ENCODE data around the gene KLHDC10.
"Not testable (repeated sequence)": the region's sequence is repeated elsewhere in the genome, so short reads cannot be mapped to it uniquely, and the experiment has no call there.

KLHDC10 gene, protein sequence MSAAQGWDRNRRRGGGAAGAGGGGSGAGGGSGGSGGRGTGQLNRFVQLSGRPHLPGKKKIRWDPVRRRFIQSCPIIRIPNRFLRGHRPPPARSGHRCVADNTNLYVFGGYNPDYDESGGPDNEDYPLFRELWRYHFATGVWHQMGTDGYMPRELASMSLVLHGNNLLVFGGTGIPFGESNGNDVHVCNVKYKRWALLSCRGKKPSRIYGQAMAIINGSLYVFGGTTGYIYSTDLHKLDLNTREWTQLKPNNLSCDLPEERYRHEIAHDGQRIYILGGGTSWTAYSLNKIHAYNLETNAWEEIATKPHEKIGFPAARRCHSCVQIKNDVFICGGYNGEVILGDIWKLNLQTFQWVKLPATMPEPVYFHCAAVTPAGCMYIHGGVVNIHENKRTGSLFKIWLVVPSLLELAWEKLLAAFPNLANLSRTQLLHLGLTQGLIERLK

DNA sequence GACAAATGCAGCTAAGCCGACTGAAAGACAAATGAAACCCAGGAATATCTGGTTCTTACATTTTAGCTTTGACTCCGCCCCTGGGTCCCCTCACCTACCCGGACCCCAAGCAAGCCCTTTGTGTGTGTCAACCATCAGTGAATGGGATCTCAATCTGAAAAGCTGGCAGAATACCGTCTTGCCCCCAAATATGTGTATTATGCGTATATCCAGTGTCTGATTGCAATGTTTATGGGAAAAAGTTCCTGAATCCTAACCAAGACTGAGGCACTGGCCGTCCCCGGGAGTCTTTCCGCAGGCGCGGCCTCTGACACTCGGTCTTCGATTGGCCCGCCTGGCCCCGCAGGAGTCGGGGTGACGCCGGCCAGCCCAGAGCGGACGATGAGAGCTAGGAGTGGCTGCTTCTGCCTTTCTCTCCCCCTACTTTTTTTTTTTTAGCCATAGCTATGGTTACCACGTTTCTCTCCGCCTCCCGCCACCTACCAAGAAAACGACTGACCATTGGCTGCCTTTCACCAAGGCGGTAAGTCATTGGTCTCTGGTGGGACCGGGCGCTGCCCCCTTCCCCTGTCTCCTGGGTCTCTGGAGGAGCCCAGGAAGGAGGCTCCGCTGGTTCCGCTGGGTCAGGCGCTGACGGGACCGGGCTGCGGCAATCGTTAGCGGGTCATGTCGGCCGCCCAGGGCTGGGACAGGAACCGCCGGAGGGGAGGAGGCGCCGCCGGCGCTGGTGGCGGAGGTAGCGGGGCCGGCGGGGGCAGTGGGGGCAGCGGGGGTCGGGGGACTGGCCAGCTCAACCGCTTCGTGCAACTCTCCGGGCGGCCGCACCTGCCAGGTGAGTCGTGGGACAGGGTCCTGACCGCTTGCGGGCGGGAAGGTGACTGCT is at the start of gene KLHDC10:
TSS of gene KLHDC10 (plus strand) at position 557 of the 883 bp plus-strand sequence. CDS start at position 667, 110 bp downstream.
- Mint-ChIP-seq H3K4me3 (peak within 1 kb of the TSS; percentile 90), H3K27ac (peak within 1 kb of the TSS; percentile 89), H3K36me3 (ENCODE audit: low read depth) (peaks cover 13% of the 10 kb centered on the region), H3K27me3 (no peaks in the 10 kb centered on the region), H3K4me1 (ENCODE audit: low read depth) (peaks cover 37% of the 10 kb centered on the region), H3K9me3 (no peaks in the 10 kb centered on the region)
- peak; percentile 93 for DNase-seq

DNA sequence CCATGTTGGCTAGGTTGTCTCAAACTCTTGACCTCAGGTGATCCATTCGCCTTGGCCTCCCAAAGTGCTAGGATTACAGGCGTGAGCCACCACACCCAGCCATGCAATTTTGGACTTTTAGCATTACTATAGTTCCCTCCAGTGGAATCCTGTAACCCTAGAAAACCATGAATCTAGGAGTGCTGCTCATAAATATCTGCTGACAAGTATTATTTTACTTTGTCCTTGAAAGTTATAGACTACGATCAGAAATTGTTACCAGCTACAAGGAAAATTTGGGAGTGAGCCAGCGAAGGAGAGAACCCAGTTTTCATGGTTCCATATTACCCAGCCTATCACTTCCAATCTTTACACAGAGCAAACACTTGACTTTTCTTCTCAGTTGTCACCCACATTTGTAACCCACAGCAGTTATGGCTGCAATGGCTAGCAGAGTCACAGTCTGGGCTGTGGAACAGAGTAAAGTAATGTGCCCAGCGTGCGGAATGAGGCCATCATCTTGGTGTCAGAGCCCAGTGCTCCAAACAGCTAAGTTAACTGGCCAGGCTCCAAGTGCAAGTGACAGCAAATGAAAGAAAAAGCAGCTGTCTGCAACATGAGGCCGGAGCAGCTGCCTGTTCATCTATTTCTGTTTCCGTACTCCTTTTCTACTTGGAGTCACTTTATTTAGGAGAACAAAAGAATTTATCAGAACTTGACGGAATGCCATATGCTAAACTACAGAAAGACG is 49.1 kb upstream of the KLHDC10 start:
- H3K27ac Mint-ChIP-seq = no peak overlapping the region
- H3K4me3 Mint-ChIP-seq = no peak overlapping the region
- no peak for DNase-seq
- no peaks in the 10 kb centered on the region for H3K27me3 Mint-ChIP-seq
- no peaks in the 10 kb centered on the region for H3K9me3 Mint-ChIP-seq
- H3K4me1 Mint-ChIP-seq (ENCODE audit: low read depth) = no peaks in the 10 kb centered on the region
- H3K36me3 Mint-ChIP-seq (ENCODE audit: low read depth) = peaks cover 84% of the 10 kb centered on the region

DNA sequence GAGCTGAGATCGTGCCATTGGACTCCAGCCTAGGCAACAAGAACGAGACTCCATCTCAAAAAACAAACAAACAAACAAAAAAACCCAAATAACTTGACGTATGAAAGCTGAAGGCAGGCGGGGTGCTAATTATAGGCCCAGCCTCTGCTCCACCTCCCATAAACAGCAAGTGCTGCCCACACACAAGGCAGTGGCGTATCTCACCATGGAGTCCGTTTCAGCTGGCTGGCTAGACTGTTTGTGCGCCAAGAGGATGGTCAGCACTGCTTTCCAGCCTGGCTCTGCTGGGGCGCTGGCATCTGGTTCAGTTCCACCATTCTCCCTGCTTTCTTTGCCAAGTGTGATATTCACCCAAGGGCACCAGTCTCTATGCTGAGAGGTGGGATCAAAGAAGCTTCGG is 48.2 kb upstream of the KLHDC10 start:
- Mint-ChIP-seq H3K27ac (no peak overlapping the region), H3K4me1 (ENCODE audit: low read depth) (no peaks in the 10 kb centered on the region), H3K36me3 (ENCODE audit: low read depth) (peaks cover 88% of the 10 kb centered on the region), H3K9me3 (no peaks in the 10 kb centered on the region), H3K27me3 (no peaks in the 10 kb centered on the region), H3K4me3 (no peak overlapping the region)
- no peak for DNase-seq

DNA sequence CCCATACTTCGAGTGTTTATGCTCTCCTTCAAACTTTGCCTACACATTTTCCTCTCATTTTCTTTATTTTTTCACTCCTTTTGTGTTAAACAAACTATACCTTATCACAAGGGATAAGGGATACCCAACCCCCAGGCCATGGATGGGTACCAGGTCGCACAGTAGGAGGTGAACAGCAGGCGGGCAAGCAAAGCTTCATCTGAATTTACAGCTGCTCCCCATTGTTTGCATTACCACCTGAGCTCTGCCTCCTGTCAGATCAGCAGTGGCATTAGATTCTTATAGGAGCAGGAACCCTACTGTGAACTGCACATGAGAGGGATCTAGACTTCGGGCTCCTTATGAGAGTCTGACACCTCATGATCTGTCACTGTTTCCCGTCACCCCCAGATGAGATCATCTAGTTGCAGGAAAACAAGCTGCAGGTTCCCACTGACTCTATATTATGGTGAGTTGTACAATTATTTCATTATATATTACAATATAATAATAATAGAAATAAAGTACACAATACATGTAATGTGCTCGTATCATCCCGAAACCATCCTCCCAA is 47.6 kb upstream of the KLHDC10 start:
- H3K4me1 Mint-ChIP-seq (ENCODE audit: low read depth) = no peaks in the 10 kb centered on the region
- no peak for DNase-seq
- H3K27me3 Mint-ChIP-seq = no peaks in the 10 kb centered on the region
- H3K4me3 Mint-ChIP-seq = no peak overlapping the region
- H3K36me3 Mint-ChIP-seq (ENCODE audit: low read depth) = peaks cover 91% of the 10 kb centered on the region
- no peaks in the 10 kb centered on the region for H3K9me3 Mint-ChIP-seq
- H3K27ac Mint-ChIP-seq = no peak overlapping the region

DNA sequence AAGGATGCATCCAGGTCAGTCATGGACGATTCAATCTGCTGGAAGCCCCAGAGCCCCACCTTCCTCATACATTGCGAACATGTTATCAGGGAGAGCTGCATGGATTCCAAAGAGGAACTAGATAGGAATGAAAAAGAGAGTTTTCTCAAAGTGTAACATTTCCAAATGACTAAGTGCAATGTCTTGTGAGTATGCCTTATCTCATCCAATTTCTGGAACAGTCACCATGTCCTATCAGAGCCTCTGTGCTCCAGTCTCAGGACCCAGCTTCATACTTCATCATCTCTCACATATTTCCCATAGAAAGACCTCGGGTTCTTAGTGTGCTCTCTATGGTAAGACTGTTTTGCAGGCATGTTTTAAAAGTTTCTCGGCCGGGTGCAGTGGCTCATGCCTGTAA is 45.9 kb upstream of the KLHDC10 start:
- Mint-ChIP-seq H3K4me3 (no peak overlapping the region), H3K9me3 (no peaks in the 10 kb centered on the region), H3K4me1 (ENCODE audit: low read depth) (no peaks in the 10 kb centered on the region), H3K27me3 (no peaks in the 10 kb centered on the region), H3K36me3 (ENCODE audit: low read depth) (peaks cover 84% of the 10 kb centered on the region), H3K27ac (no peak overlapping the region)
- no peak for DNase-seq

DNA sequence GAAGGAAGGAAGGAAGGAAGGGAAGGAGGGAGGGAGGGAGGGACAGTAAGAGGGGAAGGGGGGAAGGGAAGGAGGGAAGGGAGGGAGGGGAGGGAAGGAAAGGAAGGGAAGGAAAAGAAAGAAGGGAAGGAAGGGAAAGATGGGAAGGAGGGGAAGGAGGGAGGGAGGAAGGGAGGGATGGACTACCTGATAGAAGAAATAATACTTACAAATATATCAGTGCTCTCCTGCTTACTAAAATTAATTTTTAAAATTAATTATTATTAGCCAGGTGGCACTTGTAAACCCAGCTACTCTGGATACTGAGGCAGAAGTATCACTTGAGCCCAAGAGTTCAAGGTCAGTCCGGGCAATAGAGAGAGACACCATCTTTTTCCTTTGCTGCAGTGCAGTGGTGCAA is 37.6 kb upstream of the KLHDC10 start:
- Mint-ChIP-seq H3K4me1 (ENCODE audit: low read depth) (no peaks in the 10 kb centered on the region), H3K27ac (no peak overlapping the region), H3K36me3 (ENCODE audit: low read depth) (peaks cover 72% of the 10 kb centered on the region), H3K27me3 (no peaks in the 10 kb centered on the region), H3K9me3 (no peaks in the 10 kb centered on the region), H3K4me3 (no peak overlapping the region)
- DNase-seq = no peak

DNA sequence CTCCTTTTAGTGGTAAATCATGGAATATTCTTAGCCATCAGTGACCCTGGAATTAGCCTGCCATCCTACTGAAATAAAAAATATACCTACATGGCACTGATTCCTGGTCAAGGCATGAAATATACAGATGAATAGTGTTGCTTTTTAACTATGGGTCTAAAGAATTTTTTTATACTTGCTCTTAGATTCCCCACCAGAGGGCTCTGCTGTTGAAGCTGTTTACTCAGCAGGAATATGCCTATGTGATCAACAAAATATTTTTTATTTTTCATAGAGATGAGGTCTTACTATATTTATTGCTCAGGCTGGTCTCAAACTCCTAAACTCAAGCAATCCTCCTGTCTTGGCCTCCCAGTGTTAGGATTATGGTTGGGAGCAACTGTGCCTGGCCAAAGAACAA is 32.6 kb upstream of the KLHDC10 start:
- H3K4me1 Mint-ChIP-seq (ENCODE audit: low read depth) = no peaks in the 10 kb centered on the region
- H3K27ac Mint-ChIP-seq = no peak overlapping the region
- H3K36me3 Mint-ChIP-seq (ENCODE audit: low read depth) = peaks cover 74% of the 10 kb centered on the region
- DNase-seq = no peak
- H3K4me3 Mint-ChIP-seq = no peak overlapping the region
- H3K27me3 Mint-ChIP-seq = no peaks in the 10 kb centered on the region
- H3K9me3 Mint-ChIP-seq = no peaks in the 10 kb centered on the region

DNA sequence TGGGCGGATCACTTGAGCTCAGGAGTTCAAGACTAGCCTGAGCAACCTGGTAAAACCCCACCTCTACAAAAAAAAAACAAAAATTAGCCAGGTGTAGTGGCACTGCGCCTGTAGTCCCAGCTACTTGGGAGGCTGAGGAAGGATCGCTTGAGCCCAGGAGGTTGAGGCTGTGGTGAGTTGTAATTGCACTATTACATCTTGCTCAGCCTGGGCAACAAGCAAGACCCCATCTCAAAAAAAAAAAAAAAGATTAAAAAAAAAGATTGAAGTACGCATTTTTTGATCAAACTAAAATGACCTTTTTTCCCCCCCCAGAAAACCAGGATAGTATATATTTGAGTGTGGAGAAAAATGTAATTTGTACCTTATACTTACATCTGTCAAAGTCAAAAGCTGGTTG is 29.8 kb upstream of the KLHDC10 start:
- peaks cover 78% of the 10 kb centered on the region for H3K36me3 Mint-ChIP-seq (ENCODE audit: low read depth)
- H3K4me1 Mint-ChIP-seq (ENCODE audit: low read depth) = no peaks in the 10 kb centered on the region
- H3K4me3 Mint-ChIP-seq = no peak overlapping the region
- no peaks in the 10 kb centered on the region for H3K27me3 Mint-ChIP-seq
- no peak overlapping the region for H3K27ac Mint-ChIP-seq
- DNase-seq = no peak
- no peaks in the 10 kb centered on the region for H3K9me3 Mint-ChIP-seq

DNA sequence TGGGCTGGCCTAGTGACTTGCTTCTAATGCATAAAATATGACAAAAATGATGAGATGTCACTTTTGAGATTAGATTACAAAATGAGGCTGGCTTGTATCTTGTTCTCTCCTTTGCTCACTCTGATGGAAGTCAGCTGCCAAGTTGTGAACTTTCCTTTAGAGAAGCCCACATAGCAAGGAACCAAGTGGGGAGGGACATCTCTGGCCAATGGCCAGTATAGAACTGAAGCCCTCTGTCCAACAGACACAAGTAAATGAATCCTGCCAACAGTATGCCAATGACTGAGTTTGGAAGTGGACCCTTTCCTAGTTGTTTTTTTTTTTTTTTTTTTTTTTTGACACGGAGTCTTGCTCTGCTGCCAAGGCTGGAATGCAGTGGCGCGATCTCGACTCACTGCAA is 22.5 kb upstream of the KLHDC10 start:
- H3K27me3 Mint-ChIP-seq = no peaks in the 10 kb centered on the region
- H3K27ac Mint-ChIP-seq = no peak overlapping the region
- H3K9me3 Mint-ChIP-seq = no peaks in the 10 kb centered on the region
- H3K4me1 Mint-ChIP-seq (ENCODE audit: low read depth) = peaks cover 16% of the 10 kb centered on the region
- H3K36me3 Mint-ChIP-seq (ENCODE audit: low read depth) = peaks cover 52% of the 10 kb centered on the region
- no peak for DNase-seq
- H3K4me3 Mint-ChIP-seq = no peak overlapping the region

DNA sequence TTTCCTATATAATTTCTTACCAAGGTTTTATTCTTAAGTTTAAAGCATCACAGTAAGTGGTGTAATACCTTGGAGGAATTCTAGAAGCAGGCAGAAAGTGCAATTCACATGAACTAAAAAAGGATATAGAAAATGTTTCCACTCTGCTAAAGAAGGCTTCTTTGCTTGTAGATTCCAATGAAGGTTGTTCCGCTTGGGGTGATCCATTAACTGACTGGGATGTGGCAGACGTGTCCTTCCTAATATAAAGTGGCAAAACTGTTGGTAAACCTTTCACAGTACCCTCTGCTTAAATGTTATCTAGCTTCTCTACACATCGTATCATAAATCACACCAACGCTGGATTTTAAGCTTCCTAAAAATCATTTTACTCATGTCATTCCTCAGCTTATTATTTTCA is 21.4 kb upstream of the KLHDC10 start:
- Mint-ChIP-seq H3K27me3 (no peaks in the 10 kb centered on the region), H3K36me3 (ENCODE audit: low read depth) (peaks cover 43% of the 10 kb centered on the region), H3K4me3 (no peak overlapping the region), H3K27ac (no peak overlapping the region), H3K4me1 (ENCODE audit: low read depth) (peaks cover 16% of the 10 kb centered on the region), H3K9me3 (no peaks in the 10 kb centered on the region)
- DNase-seq = no peak

DNA sequence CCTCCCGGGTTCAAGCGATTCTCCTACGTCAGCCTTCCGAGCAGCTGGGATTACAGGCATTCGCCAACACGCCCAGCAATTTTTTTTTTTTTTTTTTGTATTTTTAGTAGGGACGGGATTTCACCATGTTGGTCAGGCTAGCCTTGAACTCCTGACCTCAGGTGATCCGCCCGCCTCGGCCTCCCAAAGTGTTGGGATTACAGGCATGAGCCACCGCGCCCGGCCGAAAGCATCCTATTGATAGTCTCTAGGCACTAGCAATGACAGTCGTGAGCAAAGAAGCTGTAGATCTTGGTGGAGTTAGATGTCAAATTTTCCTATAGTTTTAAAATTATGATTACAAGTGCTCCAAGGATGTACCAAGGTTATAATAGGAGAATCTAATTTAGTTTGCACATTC is 18.1 kb upstream of the KLHDC10 start:
- not testable (repeated sequence) for H3K27ac Mint-ChIP-seq, H3K27me3 Mint-ChIP-seq, H3K4me3 Mint-ChIP-seq, DNase-seq, H3K9me3 Mint-ChIP-seq
- peaks cover 16% of the 10 kb centered on the region for H3K36me3 Mint-ChIP-seq (ENCODE audit: low read depth)
- peaks cover 16% of the 10 kb centered on the region for H3K4me1 Mint-ChIP-seq (ENCODE audit: low read depth)

DNA sequence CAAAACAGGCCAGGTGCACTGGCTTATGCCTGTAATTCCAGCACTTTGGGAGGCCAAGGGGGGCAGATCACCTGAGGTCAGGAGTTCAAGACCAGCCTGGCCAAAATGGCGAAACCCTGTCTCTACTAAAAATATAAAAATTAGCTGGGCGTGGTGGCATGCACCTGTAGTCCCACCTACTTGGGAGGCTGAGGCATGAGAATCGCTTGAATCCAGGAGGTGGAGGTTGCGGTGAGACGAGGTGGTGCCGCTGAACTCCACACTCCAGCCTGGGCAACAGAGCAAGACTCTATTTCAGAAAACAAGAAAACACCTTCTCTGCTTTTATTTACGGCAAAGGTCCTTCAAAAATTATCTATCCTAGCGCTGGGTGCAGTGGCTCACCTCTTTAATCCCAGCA is 15.1 kb upstream of the KLHDC10 start:
- H3K4me3 Mint-ChIP-seq; H3K9me3 Mint-ChIP-seq; DNase-seq; H3K27ac Mint-ChIP-seq; H3K36me3 Mint-ChIP-seq (ENCODE audit: low read depth); H3K27me3 Mint-ChIP-seq: not testable (repeated sequence)
- peaks cover 11% of the 10 kb centered on the region for H3K4me1 Mint-ChIP-seq (ENCODE audit: low read depth)

DNA sequence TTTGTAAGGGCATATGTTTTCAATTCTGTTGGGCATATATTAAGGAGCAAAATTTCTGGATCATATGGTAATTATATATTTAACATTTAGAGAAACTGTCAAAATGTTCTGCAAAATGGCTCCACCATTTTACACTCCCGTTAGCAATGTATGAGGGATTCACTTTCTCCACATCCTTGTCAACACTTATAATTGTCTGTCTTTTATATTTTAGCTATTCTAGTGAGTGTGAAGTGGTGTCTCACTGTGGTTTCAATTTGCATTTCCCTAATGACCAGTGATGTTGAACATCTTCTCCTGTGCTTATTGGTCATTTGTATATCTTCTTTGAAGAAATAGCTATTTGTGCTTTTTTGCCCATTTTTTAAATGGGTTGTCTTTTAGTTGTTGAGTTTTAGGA is 8.1 kb upstream of the KLHDC10 start:
- no peak overlapping the region for H3K27ac Mint-ChIP-seq
- no peaks in the 10 kb centered on the region for H3K9me3 Mint-ChIP-seq
- no peaks in the 10 kb centered on the region for H3K36me3 Mint-ChIP-seq (ENCODE audit: low read depth)
- DNase-seq = no peak
- no peaks in the 10 kb centered on the region for H3K4me1 Mint-ChIP-seq (ENCODE audit: low read depth)
- no peak overlapping the region for H3K4me3 Mint-ChIP-seq
- peaks cover 9% of the 10 kb centered on the region for H3K27me3 Mint-ChIP-seq

DNA sequence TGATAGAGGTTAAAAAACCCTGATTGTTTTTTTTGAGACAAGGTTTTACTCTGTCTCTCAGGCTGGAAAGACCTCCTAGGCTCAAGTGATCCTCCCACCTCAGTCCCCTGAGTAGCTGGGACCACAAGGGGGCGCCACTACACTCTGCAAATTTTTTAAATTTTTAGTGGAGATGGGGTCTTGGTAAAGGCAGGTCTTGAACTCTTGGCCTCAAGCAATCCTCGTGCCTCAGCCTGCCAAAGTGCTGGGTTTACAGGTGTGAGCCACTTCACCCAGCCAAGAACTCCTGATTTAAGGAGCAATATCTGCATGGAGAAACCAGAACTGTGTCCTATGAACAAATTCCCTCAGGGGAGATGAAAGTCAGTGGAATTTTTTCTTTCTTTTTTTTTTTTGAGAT is 7.3 kb upstream of the KLHDC10 start:
- Mint-ChIP-seq H3K4me1 (ENCODE audit: low read depth) (no peaks in the 10 kb centered on the region), H3K36me3 (ENCODE audit: low read depth) (no peaks in the 10 kb centered on the region), H3K27me3 (peaks cover 9% of the 10 kb centered on the region), H3K9me3 (no peaks in the 10 kb centered on the region), H3K4me3 (no peak overlapping the region), H3K27ac (no peak overlapping the region)
- peak; percentile 82 for DNase-seq

Measured in activated T-cell treated with anti-CD3 and anti-CD28 coated beads, Interleukin-2, amount 50 U/mL, for 24 hours (primary cell).